Sigmoid colon (tissue), 4 donors: ENCODE measurements around the gene PGLYRP4.

ENCODE experiments used
- CTCF ChIP-seq, 4 experiments: fragments of 450-650 bp in 3 of 4; fragments of 200-600 bp in 1 of 4; IDR thresholded peaks; one replicate each; pipeline ENCODE4 v1.5.1; 2016 to 2019; ENCODE audit warnings: antibody characterized with exemption in 4 of 4, mild to moderate bottlenecking in 3 of 4, moderate library complexity in 2 of 4
- EP300 ChIP-seq, 4 donors: sonication (generic); formaldehyde crosslinking; IDR thresholded peaks; one replicate each; pipeline ENCODE4 v1.6.1; 2017; ENCODE audit warnings: antibody characterized with exemption in 4 of 4
- POLR2A ChIP-seq, 2 donors: fragments of 450-650 bp; IDR thresholded peaks; one replicate each; pipeline ENCODE4 v1.6.1; 2016; ENCODE audit warnings: antibody characterized with exemption in 2 of 2, mild to moderate bottlenecking in 2 of 2, moderate library complexity in 2 of 2
- POLR2AphosphoS5 ChIP-seq, 4 donors: sonication (generic); formaldehyde crosslinking; IDR thresholded peaks; one replicate each; pipeline ENCODE4 v1.6.1; 2017; ENCODE audit warnings: antibody characterized with exemption in 4 of 4

- no peak for TF ChIP-seq CTCF (IDR thresholded peaks at IDR 0.05)
- TF ChIP-seq EP300 (IDR thresholded peaks at IDR 0.05) = no peak
- no peak for TF ChIP-seq POLR2AphosphoS5 (IDR thresholded peaks at IDR 0.05)
- no peak for TF ChIP-seq POLR2A (IDR thresholded peaks at IDR 0.05)
Measured at GRCh38 chr1:153389973-153390879, 41.6 kb upstream of the PGLYRP4 start.
